ENCODE results near the gene CDC14B.

CDC14B gene

DNA sequence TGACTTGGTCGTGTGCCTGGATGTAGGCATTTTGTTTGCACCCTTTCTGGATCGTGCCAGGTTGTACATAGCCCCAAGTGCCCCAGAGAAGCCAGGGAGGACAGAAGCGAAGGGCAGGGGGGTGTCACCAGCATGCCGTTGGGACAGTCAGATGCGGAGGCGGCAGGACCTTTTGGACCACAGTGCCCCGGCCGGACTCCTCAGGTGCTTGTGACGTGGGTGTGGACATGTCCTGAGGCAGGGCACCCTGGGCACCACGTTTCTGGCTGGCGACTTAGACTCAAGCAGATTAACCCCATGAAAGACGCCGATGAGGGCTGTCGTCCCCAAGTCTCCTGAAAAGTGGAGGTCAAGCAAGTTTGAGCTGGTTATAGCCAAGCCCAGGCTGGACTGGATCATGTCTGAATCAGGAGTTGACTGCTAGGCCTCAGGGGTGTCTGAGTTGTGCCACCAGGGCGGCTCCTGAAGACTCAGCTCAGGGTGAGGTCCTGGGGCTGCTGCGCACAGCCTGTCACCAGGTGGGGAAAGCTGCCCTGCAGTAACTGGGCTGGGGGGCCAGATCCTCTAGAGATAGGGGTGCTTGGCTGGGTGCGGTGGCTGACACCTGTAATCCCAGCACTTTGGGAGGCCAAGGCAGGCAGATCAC, 127.6 kb downstream of the CDC14B start:
- no peak overlapping the region for H3K4me3 ChIP-seq (ENCODE audit: low read depth in 1 of 2, low read length in 2 of 2)

GRCh38 chr9:96491079-96491879, 128.4 kb downstream of the CDC14B start:
- H3K9ac ChIP-seq (ENCODE audit: low read depth, low read length): no peak overlapping the region
- H3K4me3 ChIP-seq (ENCODE audit: low read depth in 1 of 2, low read length in 2 of 2): no peak overlapping the region
- H4K20me1 ChIP-seq (ENCODE audit: insufficient read depth, low read length): no peaks in the 10 kb centered on the region
- H3K79me2 ChIP-seq (ENCODE audit: insufficient read depth, low read length): no peaks in the 10 kb centered on the region
- H3K4me2 ChIP-seq (ENCODE audit: insufficient read depth, low read length): no peak overlapping the region
- H3K27ac ChIP-seq (ENCODE audit: low read length): no peak overlapping the region
- ATAC-seq (ENCODE audit: insufficient read depth, low read depth) (no peak), DNase-seq (no peak)
- H3K36me3 ChIP-seq (ENCODE audit: insufficient read depth, low read length): peaks cover 3% of the 10 kb centered on the region; the same call in 1 of the 2 replicates
- no peaks in the 10 kb centered on the region for H3K27me3 ChIP-seq (ENCODE audit: insufficient read depth, low read length, poor library complexity)
- TF ChIP-seq, protein P1, sequence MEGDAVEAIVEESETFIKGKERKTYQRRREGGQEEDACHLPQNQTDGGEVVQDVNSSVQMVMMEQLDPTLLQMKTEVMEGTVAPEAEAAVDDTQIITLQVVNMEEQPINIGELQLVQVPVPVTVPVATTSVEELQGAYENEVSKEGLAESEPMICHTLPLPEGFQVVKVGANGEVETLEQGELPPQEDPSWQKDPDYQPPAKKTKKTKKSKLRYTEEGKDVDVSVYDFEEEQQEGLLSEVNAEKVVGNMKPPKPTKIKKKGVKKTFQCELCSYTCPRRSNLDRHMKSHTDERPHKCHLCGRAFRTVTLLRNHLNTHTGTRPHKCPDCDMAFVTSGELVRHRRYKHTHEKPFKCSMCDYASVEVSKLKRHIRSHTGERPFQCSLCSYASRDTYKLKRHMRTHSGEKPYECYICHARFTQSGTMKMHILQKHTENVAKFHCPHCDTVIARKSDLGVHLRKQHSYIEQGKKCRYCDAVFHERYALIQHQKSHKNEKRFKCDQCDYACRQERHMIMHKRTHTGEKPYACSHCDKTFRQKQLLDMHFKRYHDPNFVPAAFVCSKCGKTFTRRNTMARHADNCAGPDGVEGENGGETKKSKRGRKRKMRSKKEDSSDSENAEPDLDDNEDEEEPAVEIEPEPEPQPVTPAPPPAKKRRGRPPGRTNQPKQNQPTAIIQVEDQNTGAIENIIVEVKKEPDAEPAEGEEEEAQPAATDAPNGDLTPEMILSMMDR (IDR thresholded peaks at IDR 0.05; ENCODE audit: borderline replicate concordance, extremely low read depth, low read length, poor library complexity, severe bottlenecking): no peak
- no peak for TF ChIP-seq EZH2 (IDR thresholded peaks at IDR 0.05; ENCODE audit: borderline replicate concordance, low read depth, low read length, severe bottlenecking)
- H3K9me3 ChIP-seq (ENCODE audit: insufficient read depth, low read length, severe bottlenecking): no peaks in the 10 kb centered on the region
- no peak overlapping the region for H2AFZ ChIP-seq (ENCODE audit: low read depth, low read length)
- H3K4me1 ChIP-seq (ENCODE audit: insufficient read depth, low read length): no peaks in the 10 kb centered on the region

More for the DNA sequence above, 127.6 kb downstream of the CDC14B start:
- Histone ChIP-seq H3K36me3 (ENCODE audit: insufficient read depth, low read length) (peaks cover 3% of the 10 kb centered on the region; the same call in 1 of the 2 replicates), H3K79me2 (ENCODE audit: insufficient read depth, low read length) (no peaks in the 10 kb centered on the region), H4K20me1 (ENCODE audit: insufficient read depth, low read length) (no peaks in the 10 kb centered on the region), H3K9me3 (ENCODE audit: insufficient read depth, low read length, severe bottlenecking) (no peaks in the 10 kb centered on the region), H3K27ac (ENCODE audit: low read length) (no peak overlapping the region), H3K4me1 (ENCODE audit: insufficient read depth, low read length) (no peaks in the 10 kb centered on the region), H3K27me3 (ENCODE audit: insufficient read depth, low read length, poor library complexity) (no peaks in the 10 kb centered on the region), H3K9ac (ENCODE audit: low read depth, low read length) (no peak overlapping the region), H2AFZ (ENCODE audit: low read depth, low read length) (no peak overlapping the region), H3K4me2 (ENCODE audit: insufficient read depth, low read length) (no peak overlapping the region)
- ATAC-seq (ENCODE audit: insufficient read depth, low read depth): no peak
- no peak for TF ChIP-seq EZH2 (IDR thresholded peaks at IDR 0.05; ENCODE audit: borderline replicate concordance, low read depth, low read length, severe bottlenecking)
- TF ChIP-seq, protein P1 (IDR thresholded peaks at IDR 0.05; ENCODE audit: borderline replicate concordance, extremely low read depth, low read length, poor library complexity, severe bottlenecking): no peak
- DNase-seq: no peak

DNA sequence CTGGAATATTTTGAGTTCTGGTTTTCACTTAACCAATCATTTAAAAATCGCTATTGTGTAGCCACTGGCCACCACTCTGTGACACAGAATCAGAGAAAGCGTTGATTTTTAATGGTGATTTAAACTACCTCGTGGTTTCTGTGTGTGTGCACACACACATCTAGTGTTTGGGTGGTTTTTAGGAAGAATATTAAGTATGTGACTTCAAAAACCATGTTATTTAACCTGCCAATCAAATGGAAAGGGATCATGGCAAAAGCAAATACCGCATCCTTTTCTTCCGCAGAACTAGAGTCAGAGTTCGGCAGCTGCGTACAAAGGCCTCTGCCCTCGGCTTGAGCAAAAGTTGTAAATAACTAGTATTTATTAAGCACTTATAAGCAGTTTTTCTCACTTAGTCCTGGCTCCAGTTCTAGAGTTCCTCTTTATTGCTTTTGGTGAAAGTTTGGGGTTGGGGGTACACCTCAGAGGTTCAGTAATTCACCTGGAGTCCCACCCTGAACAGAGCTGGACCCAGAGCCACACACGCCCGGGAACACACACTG, 129.0 kb downstream of the CDC14B start:
- Histone ChIP-seq H3K4me1 (ENCODE audit: insufficient read depth, low read length) (no peaks in the 10 kb centered on the region), H3K27ac (ENCODE audit: low read length) (no peak overlapping the region), H4K20me1 (ENCODE audit: insufficient read depth, low read length) (no peaks in the 10 kb centered on the region), H3K9me3 (ENCODE audit: insufficient read depth, low read length, severe bottlenecking) (no peaks in the 10 kb centered on the region), H3K4me2 (ENCODE audit: insufficient read depth, low read length) (no peak overlapping the region), H3K27me3 (ENCODE audit: insufficient read depth, low read length, poor library complexity) (no peaks in the 10 kb centered on the region), H3K9ac (ENCODE audit: low read depth, low read length) (no peak overlapping the region), H3K36me3 (ENCODE audit: insufficient read depth, low read length) (peaks cover 3% of the 10 kb centered on the region; the same call in 1 of the 2 replicates), H3K79me2 (ENCODE audit: insufficient read depth, low read length) (no peaks in the 10 kb centered on the region), H2AFZ (ENCODE audit: low read depth, low read length) (no peak overlapping the region), H3K4me3 (ENCODE audit: low read depth in 1 of 2, low read length in 2 of 2) (no peak overlapping the region)
- no peak for TF ChIP-seq EZH2 (IDR thresholded peaks at IDR 0.05; ENCODE audit: borderline replicate concordance, low read depth, low read length, severe bottlenecking)
- TF ChIP-seq, protein P1 (IDR thresholded peaks at IDR 0.05; ENCODE audit: borderline replicate concordance, extremely low read depth, low read length, poor library complexity, severe bottlenecking): no peak
- no peak for ATAC-seq (ENCODE audit: insufficient read depth, low read depth)
- no peak for DNase-seq
